Neural cell (in vitro differentiated cells): ENCODE data around the gene KCNK6. TPM values are rescaled to one million over a fixed set of nuclear protein-coding genes. Genes with fewer than 3 reads are reported as not detected.

Source experiments
- H2AFZ ChIP-seq: fragments of 200-600, 300-800 bp; sonication (generic), shearing (Covaris generic); 2 replicates; pipeline ENCODE4 v1.6.0; 2014; ENCODE audit warnings: low read depth, mild to moderate bottlenecking, antibody characterized with exemption, low read length, moderate library complexity
- H3F3A ChIP-seq: fragments of 200-600 bp; shearing (Covaris generic); 2 replicates; pipeline ENCODE4 v1.6.1; 2016; ENCODE audit warnings: mild to moderate bottlenecking, moderate library complexity, mixed read lengths, antibody characterized with exemption, low read length; ENCODE audit not compliant: insufficient read depth, poor library complexity, severe bottlenecking
- H3K27ac ChIP-seq: fragments of 200-600, 300-800 bp; sonication (generic), shearing (Covaris generic); 2 replicates; pipeline ENCODE4 v1.5.1; 2014; ENCODE audit warnings: mild to moderate bottlenecking, low read length, moderate library complexity
- H3K27me3 ChIP-seq: fragments of 300-800, 200-600 bp; sonication (generic), shearing (Covaris generic); 2 replicates; pipeline ENCODE4 v1.6.0; 2014; ENCODE audit warnings: mild to moderate bottlenecking, low read depth, low read length, moderate library complexity; ENCODE audit not compliant: insufficient read depth
- H3K36me3 ChIP-seq: fragments of 300-800, 200-600 bp; sonication (generic), shearing (Covaris generic); 2 replicates; pipeline ENCODE4 v1.5.1; 2014; ENCODE audit warnings: mild to moderate bottlenecking, antibody characterized with exemption, low read length, moderate library complexity; ENCODE audit not compliant: insufficient read depth
- H3K4me2 ChIP-seq: fragments of 300-800, 200-600 bp; sonication (generic), shearing (Covaris generic); 2 replicates; pipeline ENCODE4 v1.6.0; 2014; ENCODE audit warnings: mild to moderate bottlenecking, low read length
- H3K4me3 ChIP-seq: fragments of 300-800, 200-600 bp; sonication (generic), shearing (Covaris generic); 2 replicates; pipeline ENCODE4 v1.5.1; 2014; ENCODE audit warnings: mild to moderate bottlenecking, low read length, moderate library complexity
- H3K79me2 ChIP-seq: fragments of 200-600 bp; shearing (Covaris generic); replicated peaks from 2 replicates; pipeline ENCODE4 v1.6.0; 2014; ENCODE audit warnings: mild to moderate bottlenecking, low read length, moderate library complexity; ENCODE audit not compliant: insufficient read depth
- H3K9ac ChIP-seq: fragments of 300-800, 200-600 bp; sonication (generic), shearing (Covaris generic); 2 replicates; pipeline ENCODE4 v1.6.1; 2016; ENCODE audit warnings: mild to moderate bottlenecking, low read length, mixed read lengths
- H3K9me2 ChIP-seq: fragments of 200-600 bp; shearing (Covaris generic); 2 replicates; pipeline ENCODE4 v1.6.1; 2016; ENCODE audit warnings: mild to moderate bottlenecking, low read length, mixed read lengths; ENCODE audit not compliant: insufficient read depth
- H3K9me3 ChIP-seq: fragments of 200-600, 300-800 bp; sonication (generic), shearing (Covaris generic); 2 replicates; pipeline ENCODE4 v1.6.1; 2016; ENCODE audit warnings: mild to moderate bottlenecking, mixed run types, low read length, moderate library complexity, mixed read lengths
- H4K20me1 ChIP-seq: fragments of 200-600 bp; shearing (Covaris generic); 2 replicates; pipeline ENCODE4 v1.6.1; 2016; ENCODE audit warnings: mild to moderate bottlenecking, mixed run types; ENCODE audit not compliant: insufficient read depth
- CTCF ChIP-seq: fragments of 450-650 bp; IDR thresholded peaks from 2 replicates; pipeline ENCODE4 v1.5.1; 2014; ENCODE audit warnings: antibody characterized with exemption, mild to moderate bottlenecking, moderate library complexity; ENCODE audit not compliant: poor library complexity, severe bottlenecking
- EP300 ChIP-seq: fragments of 450-650 bp; conservative IDR thresholded peaks from 2 replicates; pipeline ENCODE4 v1.6.1; 2014; ENCODE audit warnings: antibody characterized with exemption, mild to moderate bottlenecking, moderate library complexity; ENCODE audit not compliant: poor library complexity, severe bottlenecking
- EZH2 ChIP-seq: fragments of 200-600, 300-800 bp; shearing (Covaris generic), sonication (generic); IDR thresholded peaks from 2 replicates; pipeline ENCODE4 v1.6.1; 2014; ENCODE audit warnings: antibody characterized with exemption, low read length, borderline replicate concordance, mild to moderate bottlenecking; ENCODE audit not compliant: insufficient read depth, poor library complexity, severe bottlenecking
- MXI1 ChIP-seq: fragments of 450-650 bp; conservative IDR thresholded peaks from 2 replicates; pipeline ENCODE4 v1.6.1; 2014; ENCODE audit warnings: antibody characterized with exemption, mild to moderate bottlenecking; ENCODE audit not compliant: poor library complexity, severe bottlenecking
- POLR2AphosphoS5 ChIP-seq: IDR thresholded peaks from 2 replicates; pipeline ENCODE4 v1.6.1; 2012
- RAD21 ChIP-seq: fragments of 450-650 bp; conservative IDR thresholded peaks from 2 replicates; pipeline ENCODE4 v1.6.1; 2014; ENCODE audit warnings: antibody characterized with exemption, mild to moderate bottlenecking, moderate library complexity
- REST ChIP-seq: IDR thresholded peaks from 2 replicates; pipeline ENCODE4 v1.6.1; 2012; ENCODE audit warnings: borderline replicate concordance
- SMC3 ChIP-seq: fragments of 450-650 bp; conservative IDR thresholded peaks from 2 replicates; pipeline ENCODE4 v1.6.1; 2014; ENCODE audit warnings: antibody characterized with exemption, mild to moderate bottlenecking, moderate library complexity; ENCODE audit not compliant: poor library complexity
- TAF1 ChIP-seq: IDR thresholded peaks from 2 replicates; pipeline ENCODE4 v1.6.1; 2012; ENCODE audit warnings: low read depth
- polyA plus RNA-seq: library from polyadenylated mRNA; depleted of rRNA; stranded (reverse); fragments of >200 nt; gene quantifications from 2 replicates; pipeline ENCODE4 v1.2.3, GENCODE V29; 2014

KCNK6 gene
- polyA plus RNA-seq, 1 donor from 2014 or later: not detected

DNA sequence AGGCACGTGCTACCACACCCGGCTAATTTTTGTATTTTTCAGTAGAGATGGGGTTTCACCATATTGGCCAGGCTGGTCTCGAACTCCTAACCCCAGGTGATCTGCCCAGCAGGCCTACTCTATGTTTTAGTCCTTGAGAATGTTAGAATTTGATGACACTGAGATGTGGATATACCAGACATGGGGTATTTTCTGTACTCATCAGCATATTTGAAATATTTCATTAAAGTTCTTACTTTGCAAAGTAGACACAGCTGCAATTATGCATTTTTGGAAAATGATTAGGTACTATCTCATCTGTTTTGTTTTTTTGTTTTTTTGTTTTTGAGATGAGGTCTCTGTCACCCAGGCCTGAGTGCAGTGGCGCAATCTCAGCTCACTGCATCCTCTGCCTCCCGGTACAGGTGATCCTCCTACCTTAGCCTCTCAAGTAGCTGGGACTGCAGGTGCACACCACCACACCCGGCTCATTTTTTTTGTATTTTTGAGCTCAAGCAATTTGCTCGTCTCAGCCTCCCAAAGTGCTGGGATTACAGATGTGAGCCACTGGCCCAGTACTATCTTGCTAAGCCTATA lies 42.6 kb upstream of the KCNK6 start:
- Histone ChIP-seq H3K4me2 (no peak overlapping the region), H3K27ac (no peak overlapping the region), H3K27me3 (no peaks in the 10 kb centered on the region), H4K20me1 (no peaks in the 10 kb centered on the region), H3K9me3 (no peaks in the 10 kb centered on the region), H2AFZ (no peak overlapping the region), H3F3A (no peaks in the 10 kb centered on the region), H3K9ac (no peak overlapping the region), H3K36me3 (no peaks in the 10 kb centered on the region), H3K79me2 (no peaks in the 10 kb centered on the region), H3K4me3 (no peak overlapping the region), H3K9me2 (no peaks in the 10 kb centered on the region)
- TF ChIP-seq MXI1 (no peak), POLR2AphosphoS5 (no peak), EP300 (no peak), REST (no peak), TAF1 (no peak), EZH2 (no peak), RAD21 (no peak), CTCF (no peak), SMC3 (no peak)

- Histone ChIP-seq H3K27ac (no peak overlapping the region), H3K79me2 (no peaks in the 10 kb centered on the region), H3F3A (no peaks in the 10 kb centered on the region), H3K9me3 (no peaks in the 10 kb centered on the region), H3K4me3 (no peak overlapping the region), H3K4me2 (no peak overlapping the region), H4K20me1 (no peaks in the 10 kb centered on the region), H3K9ac (no peak overlapping the region), H3K27me3 (no peaks in the 10 kb centered on the region), H3K36me3 (no peaks in the 10 kb centered on the region), H3K9me2 (no peaks in the 10 kb centered on the region), H2AFZ (no peak overlapping the region)
- TF ChIP-seq TAF1 (no peak), REST (no peak), EZH2 (no peak), POLR2AphosphoS5 (no peak), RAD21 (no peak), CTCF (no peak), EP300 (no peak), MXI1 (no peak), SMC3 (no peak)
Measured at GRCh38 chr19:38277549-38277948, 42.1 kb upstream of the KCNK6 start.
